Measurements from ENCODE around the gene IFT27. TPM values are rescaled to one million over a fixed set of nuclear protein-coding genes. Genes with fewer than 3 reads are reported as not detected.

IFT27 gene
- total RNA-seq, result 10.0 and 12.9 TPM in 2 replicates

DNA sequence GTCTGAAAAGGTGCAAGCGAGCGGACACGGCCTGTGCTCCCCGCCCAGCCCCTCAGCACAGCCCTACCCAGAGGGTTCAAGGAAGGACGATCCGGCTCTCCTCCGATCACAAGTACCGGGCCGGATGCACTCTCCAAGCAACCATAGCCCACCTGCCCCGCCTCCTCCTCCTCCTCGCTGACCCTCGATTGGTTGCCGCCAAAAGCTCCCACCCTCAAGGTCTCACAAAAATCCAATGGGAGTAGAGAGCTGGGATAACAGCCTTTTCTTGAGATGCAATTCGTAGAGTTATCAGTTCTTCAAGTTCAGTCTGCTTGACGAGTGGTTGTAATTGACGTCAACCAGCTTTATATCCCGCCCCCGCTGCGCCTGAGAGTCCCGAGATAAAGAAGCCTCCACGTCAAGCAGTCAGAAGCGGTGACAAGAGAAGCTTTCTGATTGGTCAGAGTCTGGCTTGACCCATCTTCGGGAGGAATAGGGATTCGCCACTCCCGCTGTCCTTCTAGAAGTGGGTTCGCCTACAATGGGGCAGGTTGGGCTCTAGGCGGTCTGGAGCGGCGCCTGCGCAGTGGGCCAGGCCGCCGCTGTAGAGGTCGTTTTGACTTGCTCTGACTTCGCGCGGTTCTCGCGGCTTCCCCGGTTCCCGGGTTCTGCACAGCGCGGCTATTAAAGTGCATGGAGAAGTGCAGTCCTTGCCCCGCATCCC, at the start of gene IFT27:
Gene IFT27, minus strand, starts transcription at position 156 of the 706 bp plus-strand sequence. CDS start 412 bp downstream, outside the sequence.
- DNase-seq (ENCODE audit: low read depth in 2 of 2), result peak; percentile 100

DNA sequence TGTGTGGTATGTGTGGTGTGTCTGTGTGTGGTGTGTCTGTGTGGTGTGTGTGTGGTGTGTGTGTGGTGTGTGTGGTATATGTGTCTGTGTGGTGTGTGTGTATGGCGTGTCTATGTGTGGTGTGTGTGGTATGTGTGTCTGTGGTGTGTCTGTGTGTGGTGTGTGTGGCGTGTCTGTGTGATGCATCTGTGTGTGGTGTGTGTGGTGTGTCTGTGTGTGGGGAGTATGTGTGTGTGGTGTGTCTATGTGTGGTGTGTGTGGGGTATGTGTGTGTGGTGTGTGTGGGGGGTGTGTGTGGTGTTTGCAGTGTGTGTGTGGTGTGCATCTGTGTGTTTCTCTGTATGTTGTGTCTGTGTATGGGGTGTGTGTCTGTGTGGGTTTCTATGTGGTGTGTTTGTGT, 48.7 kb upstream of the IFT27 start:
- DNase-seq (ENCODE audit: low read depth in 2 of 2), result no peak

DNA sequence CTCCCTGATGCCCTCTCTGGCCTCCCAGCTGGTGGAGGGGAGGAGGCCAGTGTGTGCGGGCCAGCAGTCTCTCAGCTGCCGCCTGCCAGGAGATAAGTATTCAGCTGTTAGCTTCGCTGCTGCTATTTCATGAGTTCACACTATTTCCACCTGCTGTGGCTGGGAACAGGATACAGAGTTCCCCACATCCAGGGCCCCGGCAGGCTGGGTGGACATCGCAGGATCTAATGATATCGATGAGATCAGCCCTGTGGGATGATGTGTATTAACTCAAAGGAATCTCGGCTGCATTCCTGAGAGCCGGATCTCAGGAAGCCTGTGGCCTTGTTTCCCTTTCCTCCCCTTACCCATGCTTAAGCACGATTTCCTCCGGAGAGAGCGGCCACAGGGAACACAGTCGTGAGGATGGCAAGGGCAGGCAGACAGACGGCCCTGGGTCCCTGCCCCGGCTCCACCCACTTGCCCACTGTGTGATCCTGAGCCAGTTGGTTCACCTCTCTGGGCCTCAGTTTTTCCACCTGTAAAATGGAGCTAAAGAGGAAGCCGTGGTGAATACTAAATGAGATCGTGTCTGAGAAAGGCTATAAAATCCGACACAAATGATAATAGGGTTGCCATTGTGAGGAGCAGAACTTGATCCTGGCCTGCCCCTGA, 47.4 kb upstream of the IFT27 start:
- peak; percentile 19 to 93 for DNase-seq (ENCODE audit: low read depth in 2 of 2)

- peak in 1 of 2 donors; percentile 47 for DNase-seq (ENCODE audit: low read depth in 2 of 2)
Observed at GRCh38 chr22:36822581-36822980, 46.7 kb upstream of the IFT27 start.

- no peak for DNase-seq (ENCODE audit: low read depth in 2 of 2)
Observed at GRCh38 chr22:36819112-36819511, 43.2 kb upstream of the IFT27 start.

GRCh38 chr22:36818010-36818642, 42.2 kb upstream of the IFT27 start:
- no peak for DNase-seq (ENCODE audit: low read depth in 2 of 2)

GRCh38 chr22:36817525-36817848, 41.6 kb upstream of the IFT27 start:
- DNase-seq (ENCODE audit: low read depth in 2 of 2), result no peak

DNA sequence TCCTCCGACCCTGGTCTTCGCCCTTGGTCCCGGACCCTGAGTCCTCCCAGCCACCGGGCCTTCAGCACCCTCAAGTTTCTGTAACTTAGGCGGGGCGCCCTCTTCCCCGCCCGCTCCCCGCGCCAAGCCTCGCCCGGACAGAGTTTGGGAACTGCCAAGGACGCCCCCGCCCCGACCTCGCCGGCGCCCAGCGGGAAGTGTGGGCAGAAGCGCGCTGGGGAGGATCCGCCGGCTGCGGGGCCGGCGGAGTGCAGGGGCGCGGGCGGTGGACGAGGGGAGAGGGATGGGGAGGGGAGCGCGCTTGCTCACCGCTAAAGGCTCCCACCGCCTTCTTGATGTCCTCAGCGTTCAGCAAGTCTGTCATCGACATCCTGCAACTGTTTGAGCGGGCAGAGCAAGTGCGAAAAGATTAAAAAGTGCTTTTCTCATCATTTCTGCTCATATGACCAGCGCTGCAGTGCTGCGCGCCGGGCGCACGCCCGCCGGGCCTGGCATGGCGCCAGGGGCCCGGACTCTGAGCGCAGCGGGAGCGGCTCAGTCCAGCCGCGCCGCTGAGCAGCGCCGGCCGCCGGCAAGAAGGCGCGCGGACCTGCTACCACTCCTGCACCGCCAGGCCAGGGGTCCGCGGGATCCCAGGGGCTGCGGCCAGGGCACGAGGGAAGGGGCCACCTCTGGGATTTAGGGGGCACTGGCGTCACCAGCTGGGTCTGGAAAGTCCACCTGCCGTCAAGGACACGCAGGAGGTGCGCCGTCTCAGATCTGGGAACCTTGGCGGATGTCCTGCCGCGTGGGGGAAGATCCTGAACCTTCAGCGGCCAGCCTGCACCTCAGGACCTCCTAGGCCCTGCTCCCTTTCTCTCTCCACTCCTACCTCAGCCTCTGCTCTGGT, 41.0 kb upstream of the IFT27 start, which contains the start of gene PVALB:
Gene PVALB, minus strand, starts transcription at position 400 of the 889 bp plus-strand sequence. Its CDS starts 30 bp downstream, at position 370.
- peak; percentile 52 to 63 for DNase-seq (ENCODE audit: low read depth in 2 of 2)

GRCh38 chr22:36816339-36816635, 40.4 kb upstream of the IFT27 start:
- DNase-seq (ENCODE audit: low read depth in 2 of 2), result no peak

DNA sequence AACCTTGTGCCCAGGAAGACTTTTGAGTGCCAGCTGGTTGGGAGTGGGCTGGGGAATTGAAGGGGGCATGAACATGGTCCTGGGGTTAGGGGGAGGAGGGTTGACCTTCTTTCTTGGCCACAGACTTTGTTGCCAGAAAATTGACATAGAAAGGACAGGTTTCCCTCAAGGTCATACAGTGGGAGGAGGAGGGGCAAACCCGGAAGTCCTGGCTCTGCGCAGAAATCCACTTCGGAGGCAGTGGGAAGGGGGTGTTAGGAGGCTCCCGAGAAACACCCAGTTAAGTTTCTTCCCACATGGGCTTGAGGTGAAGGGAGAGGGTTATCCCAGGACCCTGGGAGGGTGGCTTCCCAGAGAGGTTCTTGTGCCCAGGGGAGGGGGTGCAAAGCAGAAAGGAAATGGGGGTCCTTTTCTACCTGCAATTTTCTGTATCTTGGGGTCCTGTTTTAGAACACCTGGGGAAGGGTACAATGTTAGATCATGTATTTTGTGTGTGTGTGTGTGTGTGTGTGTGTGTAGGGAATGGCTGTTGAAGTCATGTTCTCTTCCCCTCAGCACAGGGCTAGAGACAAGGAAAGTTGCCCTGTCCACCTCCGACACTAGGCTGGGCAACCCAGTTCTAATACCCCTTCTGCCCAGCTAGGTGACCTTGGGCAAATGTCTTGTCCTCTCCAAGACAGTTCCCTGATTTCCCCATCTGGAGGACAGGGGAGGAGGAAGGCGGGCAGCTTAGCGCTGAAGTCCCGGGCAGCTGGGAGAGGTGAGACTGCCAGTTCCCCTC, 39.8 kb upstream of the IFT27 start:
- DNase-seq (ENCODE audit: low read depth in 2 of 2), result no peak

GRCh38 chr22:36814801-36815200, 38.9 kb upstream of the IFT27 start:
- no peak for DNase-seq (ENCODE audit: low read depth in 2 of 2)

GRCh38 chr22:36811094-36811800, 35.3 kb upstream of the IFT27 start:
- no peak for DNase-seq (ENCODE audit: low read depth in 2 of 2)

GRCh38 chr22:36809351-36809750, 33.4 kb upstream of the IFT27 start:
- DNase-seq (ENCODE audit: low read depth in 2 of 2), result no peak

GRCh38 chr22:36808721-36809344, 32.9 kb upstream of the IFT27 start:
- DNase-seq (ENCODE audit: low read depth in 2 of 2), result no peak

DNA sequence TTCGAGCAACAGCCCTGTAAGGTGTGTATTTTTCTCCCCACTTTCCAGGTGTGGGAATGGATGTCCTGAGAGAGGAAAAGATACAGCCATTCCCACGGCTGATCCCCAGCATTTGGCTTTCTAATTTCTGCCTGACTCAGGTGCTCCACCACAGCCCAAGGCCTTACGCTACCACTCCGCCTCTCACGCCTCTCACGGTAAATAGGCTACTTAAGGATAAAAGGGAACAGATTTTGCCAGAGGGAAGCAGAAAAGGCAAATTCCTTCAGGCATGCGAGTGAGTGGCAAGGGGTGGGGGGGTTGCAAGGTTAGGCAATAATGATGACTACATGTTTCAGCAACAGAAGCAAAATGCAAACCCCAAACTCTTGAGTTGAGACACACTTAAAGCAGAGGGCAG, 31.7 kb upstream of the IFT27 start:
- no peak for DNase-seq (ENCODE audit: low read depth in 2 of 2)

DNA sequence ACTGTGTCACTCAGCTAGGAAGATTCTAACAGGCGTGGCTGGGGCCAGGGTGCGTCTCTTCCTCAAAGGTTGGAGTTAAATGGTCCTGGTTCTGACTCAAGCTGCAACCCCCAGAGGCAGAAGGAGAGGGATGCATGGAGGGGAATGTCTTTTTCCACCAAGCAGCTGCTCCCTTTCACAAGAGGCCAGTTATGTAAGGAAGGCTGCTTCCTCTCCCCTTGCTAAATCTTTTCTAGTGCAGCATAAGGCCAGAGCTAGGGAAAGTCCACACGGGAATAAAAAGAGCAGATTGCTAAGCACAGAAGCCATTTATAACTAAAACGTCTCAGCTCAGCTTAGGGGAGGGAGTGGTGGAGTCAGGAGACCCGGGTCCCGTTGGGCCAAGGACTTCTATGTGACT, 30.9 kb upstream of the IFT27 start:
- no peak for DNase-seq (ENCODE audit: low read depth in 2 of 2)

GRCh38 chr22:36803358-36803757, 27.4 kb upstream of the IFT27 start:
- no peak for DNase-seq (ENCODE audit: low read depth in 2 of 2)

DNA sequence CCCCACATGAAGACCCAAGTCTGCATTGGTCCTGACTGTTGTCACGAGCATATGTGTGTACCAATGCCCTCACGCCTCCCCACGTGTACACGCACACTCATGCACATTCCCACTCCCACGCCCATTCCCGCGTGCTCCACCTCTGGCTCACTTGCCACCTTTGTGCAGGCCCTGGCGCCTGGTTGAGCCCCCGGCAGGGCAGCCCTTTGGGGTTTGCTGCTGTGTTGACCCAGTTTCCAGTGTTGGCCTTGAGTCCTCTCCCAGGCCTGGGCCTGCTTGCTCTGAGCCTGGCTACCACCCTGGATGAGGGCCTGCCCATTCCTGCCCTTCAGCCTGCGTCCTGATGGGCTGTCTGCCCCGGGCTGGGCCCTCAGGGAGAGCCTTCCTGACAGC, 22.8 kb upstream of the IFT27 start:
- DNase-seq (ENCODE audit: low read depth in 2 of 2), result no peak

DNA sequence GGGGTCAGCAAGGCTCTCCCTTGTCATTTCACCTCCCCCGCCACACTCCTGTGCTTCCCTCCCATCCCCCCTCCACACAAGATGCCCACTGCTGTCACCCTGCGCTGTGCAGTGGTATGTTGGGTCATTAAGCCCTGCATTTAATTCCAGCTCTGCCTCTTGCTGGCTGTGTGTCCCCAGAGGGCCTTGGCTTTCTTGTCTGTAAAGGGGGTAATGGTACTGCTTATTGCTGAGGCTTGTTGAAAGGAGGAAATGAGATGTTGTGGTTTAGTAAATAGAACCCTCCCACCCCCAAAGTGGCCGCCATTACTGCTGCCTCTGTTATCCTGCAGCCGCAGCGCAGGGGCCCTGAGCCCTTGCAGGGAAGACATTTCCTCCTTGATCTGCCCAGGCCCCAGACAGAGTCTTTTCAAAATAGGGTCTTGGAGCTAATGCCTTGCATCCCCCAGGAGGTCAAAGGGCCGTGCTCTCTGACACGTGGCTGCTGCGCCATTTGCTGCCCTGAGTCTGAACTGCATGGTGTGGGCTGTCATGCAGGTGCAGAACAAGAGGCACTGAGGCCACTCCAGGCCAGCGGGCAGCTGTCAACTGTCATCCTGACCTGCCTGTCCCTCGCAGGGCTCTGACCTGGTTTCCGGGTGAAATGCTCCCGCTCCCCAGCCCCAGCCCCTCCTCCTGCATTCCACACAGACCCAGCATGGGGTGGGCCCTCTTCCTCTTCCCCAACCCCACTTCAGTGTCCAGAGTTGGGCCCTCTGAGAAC, 22.2 kb upstream of the IFT27 start:
- DNase-seq (ENCODE audit: low read depth in 2 of 2), result no peak
